GM19351 (cell line): Measurements from ENCODE around the gene STAC3.

Experiments used
- ATAC-seq: cut with Tn5 transposase; IDR thresholded peaks from one replicate; pipeline ENCODE4 v1.9.1; 2021; ENCODE audit warnings: mild to moderate bottlenecking, moderate library complexity; ENCODE audit not compliant: unreplicated experiment

STAC3 gene

GRCh38 chr12:57195186-57195585 lies 55.8 kb downstream of the STAC3 start:
- no peak for ATAC-seq

- no peak for ATAC-seq
Observed at GRCh38 chr12:57194253-57194652, 56.7 kb downstream of the STAC3 start.

- no peak for ATAC-seq
Observed at GRCh38 chr12:57193706-57194245, 57.2 kb downstream of the STAC3 start.
